ENCODE data around the gene ARMC7.

The ARMC7 gene

DNA sequence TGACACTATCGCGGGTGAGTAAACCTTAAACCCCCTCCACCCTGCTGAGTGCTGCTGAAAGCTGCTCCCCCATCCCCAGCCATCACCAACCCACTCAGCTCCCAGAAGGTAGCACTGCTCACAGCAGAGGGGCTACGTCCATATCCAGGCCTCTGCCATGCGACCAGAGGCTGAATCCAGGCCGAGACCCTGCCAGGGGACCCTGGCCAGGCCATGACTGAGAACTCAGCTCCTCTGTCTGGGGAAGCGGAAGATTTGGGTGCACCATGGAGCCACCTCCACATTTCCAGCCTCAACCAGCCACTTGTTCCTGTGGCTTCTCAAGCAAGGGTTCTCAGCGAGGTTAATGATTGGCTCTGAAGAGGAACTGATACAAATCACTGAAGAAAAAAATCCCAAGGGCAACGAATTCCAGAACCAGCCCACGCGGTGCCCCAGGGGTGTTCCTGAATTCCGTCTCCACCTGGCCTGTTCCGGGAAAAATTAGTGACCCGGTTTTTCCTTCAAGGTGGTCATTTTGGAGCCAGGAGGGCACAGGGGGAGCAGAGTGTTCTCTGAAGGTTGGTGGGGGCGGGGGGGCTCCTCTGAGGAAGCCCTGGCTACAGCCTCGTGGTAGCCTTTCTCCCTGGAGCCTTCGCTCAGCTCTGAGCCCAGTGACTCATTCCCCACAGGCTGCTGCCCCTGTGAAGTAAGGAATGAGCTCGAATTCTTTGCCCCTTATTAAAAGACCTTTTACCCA lies 31.3 kb upstream of the ARMC7 start:
- no peak for DNase-seq

DNA sequence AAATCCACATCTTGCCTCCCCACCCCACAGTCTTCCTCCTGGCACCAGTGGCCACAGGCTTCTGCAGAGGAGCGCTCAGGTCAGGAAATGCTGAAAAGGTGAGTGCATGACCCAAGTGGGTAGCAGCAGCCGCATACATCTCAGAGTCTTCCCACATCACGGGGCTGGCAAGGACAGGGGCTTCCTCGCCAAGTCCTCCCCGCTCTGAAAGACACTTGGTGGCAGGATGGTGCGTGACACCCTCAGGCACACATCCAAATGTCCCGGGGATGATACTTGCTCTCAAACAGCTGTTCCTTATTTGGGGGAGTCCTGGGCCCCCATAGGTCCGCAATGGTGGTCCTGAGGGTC lies 30.8 kb upstream of the ARMC7 start:
- no peak for DNase-seq

DNA sequence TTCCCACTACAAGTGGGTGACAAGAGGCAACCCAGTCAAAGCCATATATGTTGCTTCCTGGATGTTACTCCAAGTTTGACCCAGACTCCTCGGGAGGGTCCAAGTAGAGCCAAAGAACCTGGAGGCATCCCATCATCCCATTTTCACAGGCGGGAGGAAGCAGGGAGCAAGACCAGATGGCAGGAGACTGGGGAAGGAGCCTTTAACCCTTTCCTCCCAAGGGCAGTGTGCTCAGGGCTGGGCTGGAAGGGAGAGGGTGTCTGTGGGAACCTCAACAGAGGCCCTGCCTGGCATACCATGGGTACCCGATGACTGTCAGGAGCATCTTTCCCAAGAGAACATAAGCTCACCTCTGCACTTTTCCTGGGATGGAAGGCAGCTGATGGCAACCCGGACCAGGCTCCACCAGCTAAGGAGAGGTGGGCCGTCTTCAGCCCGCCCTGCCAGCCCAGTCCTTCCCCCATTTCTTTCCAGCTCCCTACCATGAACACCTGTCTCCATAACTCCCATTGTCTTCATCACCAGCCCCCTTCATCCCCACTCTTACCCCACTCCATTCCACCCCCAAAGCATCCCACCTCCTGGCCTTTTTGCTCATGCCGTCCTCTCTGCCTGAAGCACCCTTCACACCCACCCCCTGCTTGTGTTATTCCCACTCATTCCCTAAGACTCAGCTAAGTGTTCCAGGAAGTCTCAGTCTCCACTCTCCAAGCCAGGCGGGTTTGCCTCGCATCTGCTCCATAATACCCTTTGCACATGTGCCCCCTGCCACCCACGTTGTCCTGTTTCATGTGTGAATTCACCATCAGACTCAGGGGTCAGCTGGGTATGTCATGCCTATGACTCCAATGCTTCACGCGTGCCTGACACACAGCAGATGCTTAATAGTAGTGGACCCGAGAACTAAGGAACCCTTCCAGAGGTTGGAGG lies 27.9 kb upstream of the ARMC7 start:
- no peak for DNase-seq

DNA sequence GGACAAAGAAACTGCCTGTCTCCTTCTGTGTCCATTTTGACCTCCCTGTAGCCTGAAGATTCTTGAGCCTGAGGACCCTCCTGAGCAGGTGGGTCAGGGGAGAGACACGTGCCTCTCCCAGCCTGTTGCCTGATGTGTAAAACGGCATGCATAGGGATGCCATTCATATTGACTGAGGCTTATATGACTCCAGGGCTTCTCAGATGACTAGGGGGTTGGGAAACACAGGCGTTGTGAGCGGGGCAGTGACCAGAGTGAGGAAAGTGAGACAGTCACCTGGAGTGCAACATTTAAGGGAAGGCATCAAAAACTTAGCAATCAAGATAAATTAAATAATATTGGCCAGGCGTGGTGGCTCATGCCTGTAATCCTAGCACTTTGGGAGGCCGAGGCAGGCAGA lies 27.1 kb upstream of the ARMC7 start:
- no peak for DNase-seq

DNA sequence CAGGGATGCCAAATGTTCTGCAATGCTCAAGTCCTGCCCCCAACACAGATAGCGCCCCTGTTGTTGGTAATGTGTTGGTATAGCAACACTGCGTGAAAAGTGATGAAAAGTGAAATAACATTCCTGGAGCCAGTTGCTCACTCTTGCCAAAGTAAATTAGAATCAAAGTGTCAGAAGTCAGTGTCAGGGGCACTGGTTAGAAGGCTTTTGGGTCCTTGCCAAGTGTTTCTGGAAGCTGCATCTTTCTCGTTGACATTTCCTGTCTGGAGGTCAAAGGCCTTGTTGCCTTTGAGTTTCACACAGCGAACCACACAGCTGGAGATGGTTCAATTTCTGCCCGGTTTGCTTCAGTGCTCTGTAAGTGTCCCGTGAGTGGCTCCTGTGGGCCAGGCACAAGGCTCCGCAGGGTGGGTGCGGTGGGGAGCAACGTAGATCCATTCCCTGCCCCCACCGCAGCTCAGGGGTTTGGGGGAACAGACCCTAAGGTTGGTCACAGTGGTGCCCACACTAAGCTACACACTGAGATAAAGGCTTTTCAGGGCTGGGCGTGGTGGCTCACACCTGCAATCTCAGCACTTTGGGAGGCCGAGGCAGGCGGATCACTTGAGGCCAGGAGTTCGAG lies 25.6 kb upstream of the ARMC7 start:
- DNase-seq = no peak

DNA sequence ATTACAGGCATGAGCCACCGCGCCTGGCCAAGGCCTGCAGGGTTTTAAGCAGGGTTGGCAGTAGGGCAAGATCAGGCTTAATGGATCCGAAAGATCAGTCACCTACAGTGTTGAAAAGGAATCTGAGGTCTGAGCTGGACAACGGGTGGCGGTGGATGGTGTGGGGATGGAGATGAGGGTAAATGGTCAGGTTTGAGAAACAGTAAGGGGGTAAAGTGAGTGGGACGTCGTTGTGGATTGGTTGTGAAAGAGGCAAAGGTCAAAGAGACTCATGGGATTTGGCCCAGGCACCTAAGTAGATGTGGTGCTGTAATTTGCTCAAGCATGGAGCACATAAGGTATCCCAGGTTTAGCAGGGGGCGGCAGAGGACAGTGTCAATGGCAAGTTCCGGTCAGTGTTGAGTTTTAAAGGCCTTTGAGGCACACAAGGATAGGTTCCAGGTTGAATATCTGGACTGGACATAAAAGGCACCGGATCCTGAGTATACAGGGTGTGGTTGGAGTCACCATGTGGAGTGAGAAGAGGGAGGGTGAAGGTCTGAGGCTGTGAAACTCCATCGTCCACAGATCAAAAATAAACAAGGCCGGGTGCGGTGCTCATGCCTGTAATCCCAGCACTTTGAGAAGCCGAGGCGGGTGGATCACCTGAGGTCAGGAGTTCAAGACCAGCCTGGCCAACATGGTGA lies 23.1 kb upstream of the ARMC7 start:
- DNase-seq = no peak

DNA sequence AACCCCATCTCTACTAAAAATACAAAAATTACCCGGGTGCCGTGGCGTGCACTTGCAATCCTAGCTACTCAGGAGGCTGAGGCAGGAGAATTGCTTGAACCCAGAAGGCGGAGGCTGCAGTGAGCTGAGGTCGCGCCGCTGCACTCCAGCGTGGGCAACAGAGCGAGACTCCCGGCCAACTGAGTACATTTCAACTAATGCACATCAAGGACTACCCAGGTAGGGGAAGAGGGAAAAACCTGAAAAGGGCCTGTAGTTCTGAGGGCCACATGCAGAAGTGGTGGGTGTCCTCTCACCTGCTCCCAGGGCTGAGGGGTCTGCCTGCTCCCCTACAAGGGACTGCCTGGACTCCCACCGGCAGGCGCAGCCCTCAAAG lies 22.6 kb upstream of the ARMC7 start:
- no peak for DNase-seq

DNA sequence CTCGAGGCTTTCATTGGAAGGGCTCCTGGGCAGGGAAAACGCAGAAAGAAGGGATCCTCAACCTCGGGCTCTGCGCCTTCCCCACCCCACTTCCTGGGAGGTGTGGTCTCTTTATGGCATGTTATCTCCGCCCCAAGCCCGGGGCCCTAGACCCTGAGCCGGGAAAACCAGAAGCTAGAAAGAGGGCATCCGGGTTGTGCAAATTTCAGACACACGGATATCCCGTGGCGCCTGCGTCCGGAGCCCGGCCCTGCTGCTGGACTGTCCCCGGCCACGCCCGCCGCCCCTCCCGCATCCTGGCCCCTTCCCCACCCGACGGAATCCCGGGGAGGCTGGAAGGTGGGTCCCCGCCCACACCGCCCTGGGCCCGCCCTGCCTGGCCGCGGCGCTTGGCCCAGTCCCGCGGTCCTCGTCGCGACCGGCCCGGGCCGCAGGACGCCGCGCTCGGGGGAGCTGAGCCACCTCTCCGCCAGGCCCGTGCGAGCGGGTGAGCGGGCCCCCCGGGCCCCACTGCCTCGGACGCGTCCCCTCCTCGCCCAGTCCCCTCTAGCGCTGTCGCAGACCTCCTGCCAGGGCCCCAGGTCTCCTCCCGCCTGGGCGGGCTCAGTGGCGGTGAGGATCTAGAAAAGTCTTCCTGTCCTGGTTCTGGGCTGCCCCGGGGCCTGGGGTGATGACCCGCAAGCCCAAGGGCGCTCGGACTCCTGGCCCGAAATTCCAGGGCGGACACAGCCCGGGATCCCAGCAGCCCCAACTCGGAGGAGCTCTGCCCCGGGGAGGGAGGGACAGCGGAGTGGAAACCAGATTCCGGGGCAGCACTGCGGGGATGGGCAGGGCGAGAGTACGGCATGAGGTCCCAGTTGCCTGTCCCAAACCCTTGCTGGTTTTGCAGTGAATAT lies 22.0 kb upstream of the ARMC7 start, which contains the start of gene SLC16A5:
Gene SLC16A5 (plus strand): TSS at position 397 of the 896 bp plus-strand sequence. CDS start 5,683 bp downstream, outside the sequence.
- DNase-seq = no peak

DNA sequence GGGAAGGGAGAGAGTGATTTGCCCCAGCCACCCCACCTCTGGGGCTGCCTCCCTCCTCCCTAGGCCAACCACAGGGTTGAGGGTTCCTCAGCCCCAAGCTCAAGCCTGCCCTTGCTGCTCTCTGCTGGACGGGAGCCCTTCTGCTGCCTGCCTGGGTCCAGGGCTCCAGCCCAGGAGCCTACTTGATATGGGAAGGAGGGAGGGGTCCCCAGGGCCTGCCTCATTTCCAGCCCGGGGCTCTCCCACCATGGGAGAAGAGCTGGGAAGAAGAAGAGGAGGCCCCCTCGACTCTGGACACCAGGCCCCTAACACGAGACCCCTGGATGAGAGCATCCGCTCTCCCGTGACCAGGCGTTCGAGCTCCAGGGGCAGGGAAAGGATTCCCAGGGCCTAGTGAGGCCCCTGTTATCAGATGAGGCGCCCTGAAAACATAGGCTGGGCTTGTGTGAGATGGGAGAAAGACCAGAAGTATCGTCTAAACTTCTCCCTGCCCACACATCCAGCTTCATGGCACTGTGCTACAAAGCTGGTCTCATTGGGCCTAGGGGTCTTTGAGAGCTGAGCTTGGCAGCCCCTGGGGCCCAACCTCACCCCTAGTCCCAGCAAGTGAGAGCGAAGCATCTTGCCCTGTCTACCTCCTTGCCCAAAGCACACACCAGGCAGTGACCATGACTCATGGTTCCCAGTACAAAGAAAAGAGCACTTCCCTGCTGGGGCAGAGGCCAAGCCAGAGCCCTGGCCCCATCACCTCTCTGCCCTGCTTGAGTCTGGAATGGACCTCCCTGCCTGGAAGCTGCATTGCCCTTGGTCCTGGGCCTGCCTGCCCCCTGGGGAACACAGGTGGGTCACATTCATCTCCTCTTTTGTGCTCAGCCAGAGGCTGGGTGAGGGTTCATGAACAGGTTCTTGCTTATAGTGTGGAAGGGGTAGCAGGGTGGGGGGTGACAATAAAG lies 21.0 kb upstream of the ARMC7 start:
- no peak for DNase-seq

DNA sequence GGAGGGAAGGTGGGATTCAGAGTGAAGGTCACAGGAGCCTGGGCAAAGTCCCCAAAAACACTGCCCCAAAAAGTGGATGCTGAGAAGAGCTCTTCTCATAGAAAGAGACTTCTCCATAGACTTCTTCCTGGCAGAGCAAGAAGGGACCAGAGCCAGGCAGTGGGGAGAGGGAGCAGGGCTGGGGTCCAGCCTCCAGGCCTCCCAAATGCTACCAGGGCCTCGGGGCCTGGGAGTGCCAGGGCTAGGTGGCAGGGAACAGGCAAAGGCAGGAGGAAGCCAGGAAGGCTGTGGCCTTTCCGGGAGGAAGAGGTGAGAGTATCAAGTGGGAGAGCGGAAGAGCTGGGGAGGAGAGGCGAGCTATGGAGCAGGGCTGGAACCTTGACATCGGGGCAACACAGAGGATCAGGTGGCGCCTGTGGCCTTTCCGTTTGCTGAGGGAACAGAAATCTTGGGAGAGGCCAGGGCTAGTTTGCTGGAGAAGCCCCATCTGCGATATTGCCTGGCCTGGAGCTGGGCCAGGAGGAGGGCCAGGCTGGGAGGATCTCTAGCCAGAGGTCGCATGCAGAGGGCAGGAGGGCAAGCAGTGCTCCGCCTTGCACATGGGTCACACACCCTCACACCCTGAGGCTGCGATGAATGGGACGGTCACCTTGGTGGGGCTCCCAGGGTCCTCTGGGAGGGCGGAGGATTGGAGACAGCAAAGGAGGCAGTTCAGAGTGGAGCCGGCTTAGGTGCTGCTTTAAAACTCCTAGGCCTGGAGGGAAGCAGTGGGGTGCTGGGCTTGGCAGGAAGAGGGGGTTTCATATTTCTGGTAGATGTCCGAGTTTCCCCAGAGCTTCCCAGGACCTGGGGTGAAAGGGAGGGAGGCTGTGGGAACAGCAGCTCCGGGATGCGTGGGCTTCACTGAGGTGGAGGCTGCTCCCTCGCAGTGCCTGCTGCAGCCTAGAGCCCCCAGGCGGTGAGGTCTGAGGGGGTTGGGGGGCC lies 18.6 kb upstream of the ARMC7 start:
- no peak for DNase-seq

DNA sequence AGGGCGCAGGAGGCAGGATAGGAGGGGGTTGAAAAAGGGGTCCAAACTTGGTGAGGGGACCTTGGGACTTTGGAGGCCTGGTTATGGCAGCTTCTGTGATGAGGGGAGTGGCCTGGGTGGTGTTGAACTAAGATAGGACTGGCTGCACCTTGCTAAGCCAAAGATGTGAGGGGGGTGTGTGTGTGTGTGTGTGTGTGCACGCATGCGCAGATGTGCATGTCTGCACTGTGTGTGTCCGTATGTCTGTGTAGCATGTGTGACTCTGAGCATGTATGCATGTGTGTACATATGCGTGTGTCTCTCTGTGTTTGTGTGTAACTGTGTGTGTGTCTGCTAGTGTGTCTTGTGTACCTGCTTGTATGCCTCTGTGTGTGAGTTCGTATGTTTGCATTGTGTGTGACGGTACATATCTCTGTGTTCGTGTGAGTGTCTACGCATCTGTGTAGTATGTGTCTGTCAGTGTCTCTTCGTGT lies 17.9 kb upstream of the ARMC7 start:
- no peak for DNase-seq

DNA sequence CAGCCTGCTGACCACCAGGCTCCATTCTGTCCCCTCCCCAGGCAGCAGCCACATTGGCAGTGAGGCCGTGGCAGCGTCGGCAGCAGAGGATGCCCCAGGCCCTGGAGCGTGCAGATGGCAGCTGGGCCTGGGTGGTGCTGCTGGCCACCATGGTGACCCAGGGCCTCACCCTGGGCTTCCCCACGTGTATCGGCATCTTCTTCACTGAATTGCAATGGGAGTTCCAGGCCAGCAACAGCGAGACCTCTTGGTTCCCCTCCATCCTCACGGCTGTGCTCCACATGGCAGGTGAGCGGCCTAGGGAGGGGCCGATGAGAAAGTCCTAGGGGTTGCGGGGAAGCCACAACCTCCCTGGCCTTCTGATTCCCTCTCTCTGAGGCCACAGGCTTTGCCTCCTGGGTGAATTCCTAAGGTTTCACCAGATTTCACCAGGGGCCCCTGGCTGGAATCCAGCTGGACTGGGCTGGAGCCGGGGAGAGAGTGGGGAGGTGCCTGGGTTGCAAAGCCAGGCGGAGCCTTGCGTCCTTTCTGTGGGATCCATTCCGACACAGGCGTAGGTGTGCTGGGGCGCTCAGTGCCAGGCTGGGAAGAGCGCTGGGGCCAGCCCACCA lies 16.1 kb upstream of the ARMC7 start:
- no peak for DNase-seq

DNA sequence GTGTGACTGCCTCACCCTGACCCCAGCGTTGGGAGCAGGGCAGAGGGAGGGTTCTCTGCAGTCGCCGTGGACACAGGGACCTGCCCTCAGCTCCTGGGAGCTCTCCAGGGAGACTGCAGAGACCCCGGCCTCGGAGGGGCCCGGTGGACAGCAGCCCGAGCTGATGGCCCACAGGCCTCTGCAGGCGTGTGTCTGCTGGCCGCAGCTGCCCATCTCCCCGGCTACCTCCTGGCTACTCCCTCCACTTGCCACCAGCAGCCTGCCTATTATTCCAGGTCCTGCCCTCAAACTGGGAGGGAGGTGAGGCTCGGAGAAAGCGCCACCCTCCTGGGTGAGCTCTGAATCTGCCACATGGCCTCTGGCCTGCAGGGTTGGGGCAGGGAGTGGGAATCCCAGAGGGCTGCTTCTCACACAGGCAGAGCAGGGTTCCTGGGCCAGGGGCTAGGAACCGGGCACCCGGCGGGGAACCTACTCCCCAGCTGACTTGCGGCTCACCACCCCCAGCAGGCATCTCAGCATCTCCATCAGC lies 14.8 kb upstream of the ARMC7 start:
- no peak for DNase-seq

DNA sequence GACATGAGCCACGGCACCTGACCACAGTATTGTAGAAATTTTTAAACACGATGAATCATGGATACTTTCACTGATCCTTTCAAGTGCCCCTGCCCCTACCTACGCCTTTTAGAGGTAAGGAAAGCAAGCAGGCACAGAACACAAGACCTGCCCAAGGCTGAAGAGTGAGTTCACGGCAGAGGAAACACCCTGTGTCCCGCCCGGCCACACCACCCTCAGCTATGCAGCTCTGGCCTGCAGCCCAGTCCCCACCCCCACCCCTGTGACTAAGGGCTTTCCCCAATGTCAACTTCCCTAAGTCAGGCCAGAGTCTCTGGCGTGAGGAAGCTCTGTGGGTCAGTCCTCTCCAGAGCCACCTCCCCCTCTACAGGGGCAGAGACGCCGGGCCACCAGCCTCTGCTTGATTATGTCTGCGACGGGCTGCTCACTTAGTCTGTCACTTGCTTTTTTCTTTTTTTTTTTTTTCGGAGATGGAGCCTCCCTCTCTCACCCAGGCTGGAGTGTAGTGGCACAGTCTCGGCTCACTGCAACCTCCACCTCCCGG lies 13.6 kb upstream of the ARMC7 start:
- no peak for DNase-seq

DNA sequence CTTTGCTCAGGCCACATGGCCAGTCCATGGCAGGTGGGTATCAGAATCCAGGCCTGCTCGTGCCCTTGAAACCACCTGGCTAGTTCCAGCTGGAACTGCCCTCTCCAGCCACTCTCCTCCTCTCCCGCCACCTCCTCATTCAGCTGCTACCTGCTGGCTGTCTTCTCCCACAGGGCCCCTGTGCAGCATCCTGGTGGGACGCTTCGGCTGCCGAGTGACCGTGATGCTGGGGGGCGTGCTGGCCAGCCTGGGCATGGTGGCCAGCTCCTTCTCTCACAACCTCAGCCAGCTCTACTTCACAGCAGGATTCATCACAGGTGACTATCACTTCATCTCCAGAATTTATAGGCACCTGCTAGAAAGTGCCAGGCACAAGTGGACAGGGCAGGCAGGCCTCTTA lies 11.9 kb upstream of the ARMC7 start:
- peak; percentile 13 for DNase-seq

DNA sequence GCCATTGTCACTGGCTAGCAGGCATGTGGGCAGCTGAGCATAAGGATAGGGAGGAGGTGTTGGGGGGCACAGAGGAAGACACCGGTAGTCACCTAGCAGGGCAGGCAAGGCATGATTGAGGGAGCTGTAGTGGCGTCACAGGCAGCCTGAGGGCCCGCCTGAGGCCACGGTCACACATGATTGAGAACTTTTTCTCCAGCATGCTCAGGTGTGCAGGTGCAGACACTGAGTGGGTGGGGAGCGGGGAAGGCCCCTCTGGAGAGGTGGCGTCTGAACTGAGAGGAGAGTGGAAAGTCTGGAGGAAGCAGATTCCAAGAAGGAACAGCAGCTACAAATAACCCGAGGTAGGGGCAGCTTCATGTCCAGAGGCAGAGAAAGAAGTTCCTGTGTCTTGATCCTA lies 10.9 kb upstream of the ARMC7 start:
- no peak for DNase-seq

DNA sequence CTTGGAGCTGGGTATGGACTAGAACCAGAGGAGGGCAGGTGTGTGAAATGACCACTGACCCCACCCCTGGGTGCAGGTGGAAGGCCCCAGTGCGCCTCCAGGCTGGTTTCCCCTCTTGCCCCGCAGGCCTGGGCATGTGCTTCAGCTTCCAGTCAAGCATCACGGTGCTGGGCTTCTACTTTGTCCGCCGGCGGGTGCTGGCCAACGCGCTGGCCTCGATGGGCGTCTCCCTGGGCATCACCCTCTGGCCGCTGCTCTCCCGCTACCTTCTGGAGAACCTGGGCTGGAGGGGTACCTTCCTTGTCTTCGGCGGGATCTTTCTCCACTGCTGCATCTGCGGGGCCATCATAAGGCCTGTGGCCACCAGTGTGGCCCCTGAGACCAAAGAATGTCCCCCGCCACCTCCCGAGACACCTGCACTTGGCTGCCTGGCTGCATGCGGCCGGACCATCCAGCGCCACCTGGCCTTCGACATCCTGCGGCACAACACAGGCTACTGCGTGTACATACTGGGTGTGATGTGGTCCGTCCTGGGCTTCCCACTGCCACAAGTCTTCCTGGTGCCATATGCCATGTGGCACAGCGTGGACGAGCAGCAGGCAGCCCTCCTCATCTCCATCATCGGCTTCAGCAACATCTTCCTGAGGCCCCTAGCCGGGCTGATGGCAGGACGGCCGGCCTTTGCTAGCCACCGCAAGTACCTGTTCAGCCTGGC lies 9.7 kb upstream of the ARMC7 start:
- no peak for DNase-seq

DNA sequence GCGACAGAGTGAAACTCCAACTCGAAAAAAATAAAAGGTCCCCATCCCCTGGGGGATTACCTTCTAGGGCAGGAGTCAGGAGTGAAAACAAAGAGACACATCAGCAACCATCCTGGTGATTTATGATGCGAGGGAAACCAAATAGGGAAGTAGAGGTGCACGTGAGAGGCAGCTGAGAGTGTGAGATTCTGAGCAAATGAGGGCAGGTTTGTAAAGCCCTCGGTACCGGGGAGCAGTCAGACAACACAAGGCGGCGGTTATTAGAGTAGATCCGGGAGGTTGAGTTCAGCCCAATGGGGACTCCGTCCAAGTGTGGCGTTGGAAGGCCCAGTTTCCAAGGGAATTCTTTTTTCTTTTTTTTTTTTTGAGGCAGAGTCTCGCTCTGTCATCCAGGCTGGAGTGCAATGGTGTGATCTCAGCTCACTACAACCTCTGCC lies 7.4 kb upstream of the ARMC7 start:
- DNase-seq = no peak
